HG03097 (cell line): ENCODE data around the gene ATG7.
"Not testable (repeated sequence)": the region's sequence is repeated elsewhere in the genome, so short reads cannot be mapped to it uniquely, and the experiment has no call there.

Experiments
- ATAC-seq: cut with Tn5 transposase; IDR thresholded peaks from one replicate; pipeline ENCODE4 v1.9.1; 2021; ENCODE audit not compliant: unreplicated experiment, low FRiP score

Gene ATG7

DNA sequence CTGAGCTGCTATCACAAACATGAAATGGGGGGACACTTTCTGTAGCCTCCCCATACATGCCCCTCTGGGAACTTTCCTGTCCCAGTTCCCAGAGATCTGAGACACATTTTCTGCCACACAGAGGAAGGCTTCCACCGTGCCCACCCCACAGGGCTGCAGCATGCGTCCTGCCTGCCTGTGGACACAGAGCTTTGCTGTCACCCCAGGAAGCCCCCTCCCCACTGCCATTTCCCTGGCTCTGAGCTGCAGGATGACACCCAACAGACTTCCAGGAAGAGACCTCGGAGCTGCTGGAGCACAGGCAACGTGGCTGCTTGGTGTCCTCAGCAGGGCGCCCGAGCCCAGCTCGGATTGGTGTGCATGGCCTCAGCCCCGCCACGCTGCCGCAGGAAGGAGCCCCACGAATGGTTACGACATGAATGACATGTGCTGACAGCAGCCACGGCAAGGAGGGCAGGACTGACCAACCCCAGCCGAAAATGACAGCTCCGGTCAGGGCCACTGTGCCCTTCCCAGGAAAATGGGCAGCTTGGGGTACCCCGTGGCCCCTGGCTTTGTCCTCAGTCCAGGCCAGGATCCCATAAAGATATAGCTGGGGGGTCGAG, 290.2 kb downstream of the ATG7 start:
- ATAC-seq, result no peak

DNA sequence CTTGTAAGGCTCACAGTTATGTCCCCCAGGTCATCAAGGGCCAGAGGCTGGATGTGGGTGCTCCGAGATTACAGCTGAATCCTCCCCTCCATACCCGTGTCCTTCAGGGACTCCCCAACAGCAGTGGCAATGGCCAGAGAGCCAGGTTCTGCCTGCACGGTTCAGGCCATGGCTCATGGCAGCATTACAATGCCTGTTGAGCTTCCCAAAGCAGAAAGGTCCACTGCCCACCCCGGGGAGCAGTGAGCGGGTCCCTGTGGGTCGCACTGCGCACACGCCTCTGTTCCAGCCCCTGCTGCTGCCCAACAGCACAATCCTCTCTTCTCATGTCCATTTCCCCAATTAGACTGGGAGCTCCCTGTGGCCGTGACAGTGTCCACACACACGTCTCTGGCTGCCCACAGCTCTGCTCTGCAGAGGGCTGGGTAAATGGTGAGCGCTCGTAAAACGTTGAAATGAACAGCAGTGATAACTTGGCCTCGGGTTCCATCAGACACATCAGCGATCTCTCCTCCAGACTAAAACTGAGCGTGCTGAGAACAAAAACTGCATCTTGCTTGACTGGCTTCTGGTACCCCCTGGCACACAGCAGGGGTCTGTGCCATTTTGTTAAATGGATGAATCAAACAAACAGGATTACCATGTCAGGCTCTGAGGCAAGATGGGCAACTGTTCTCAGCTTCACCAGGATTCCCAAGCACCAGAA, 291.1 kb downstream of the ATG7 start:
- ATAC-seq, result no peak

DNA sequence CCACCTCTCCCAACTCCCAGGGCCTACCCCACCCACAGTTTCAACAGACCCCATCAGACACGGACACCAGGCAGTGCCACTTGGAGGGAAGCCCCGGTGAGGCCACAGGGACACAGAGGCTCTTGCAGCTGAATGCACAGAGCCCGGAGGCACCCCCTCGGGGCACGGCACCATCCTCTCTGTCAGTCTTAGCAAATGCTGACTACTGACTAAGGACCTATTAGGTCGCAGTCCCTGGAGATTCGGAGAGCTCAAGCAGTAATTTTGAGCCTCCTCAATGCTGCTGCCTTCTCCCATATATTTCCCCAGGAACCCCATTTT, 291.6 kb downstream of the ATG7 start:
- ATAC-seq, result no peak

DNA sequence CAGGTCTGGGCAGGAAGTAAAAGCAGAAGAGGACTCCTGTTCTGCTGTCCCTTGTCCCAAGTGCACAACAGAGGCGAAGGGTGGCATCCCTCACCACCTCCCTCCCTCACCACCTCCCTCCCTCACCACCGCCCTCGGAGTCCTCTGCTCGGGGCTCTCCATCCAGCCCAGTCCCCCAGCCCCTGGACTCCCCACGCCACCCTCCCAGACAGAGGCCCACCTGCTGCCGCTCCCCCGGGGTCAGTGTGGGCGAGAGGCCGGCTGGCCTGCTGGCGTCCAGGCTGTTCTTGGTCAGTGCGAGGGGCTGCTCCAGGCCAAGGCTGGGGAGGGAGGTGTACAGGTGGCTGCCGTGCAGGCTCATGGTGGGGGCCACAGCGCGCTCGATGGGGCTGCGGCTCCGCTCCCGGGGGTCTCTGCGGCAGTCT, 292.4 kb downstream of the ATG7 start:
- no peak for ATAC-seq

DNA sequence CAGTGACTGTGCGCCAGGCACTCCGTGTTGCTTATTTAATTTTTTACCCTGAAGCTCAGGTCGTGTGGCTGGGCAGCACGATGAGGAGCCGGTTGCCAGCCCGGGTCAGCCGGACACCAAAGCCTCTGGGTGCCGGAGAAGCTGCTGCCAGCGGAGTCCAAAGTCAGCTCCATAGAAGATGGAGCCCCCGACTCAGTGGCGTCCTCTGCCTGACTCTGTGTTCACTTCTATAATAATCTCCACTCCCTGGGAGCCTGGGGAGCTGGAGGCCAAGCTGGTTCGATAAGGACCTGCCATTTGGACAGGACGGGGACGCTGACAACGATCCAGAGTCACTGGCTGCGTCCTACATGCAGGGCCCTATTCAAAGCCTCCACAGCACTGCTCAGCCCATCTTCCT, 292.9 kb downstream of the ATG7 start:
- no peak for ATAC-seq

DNA sequence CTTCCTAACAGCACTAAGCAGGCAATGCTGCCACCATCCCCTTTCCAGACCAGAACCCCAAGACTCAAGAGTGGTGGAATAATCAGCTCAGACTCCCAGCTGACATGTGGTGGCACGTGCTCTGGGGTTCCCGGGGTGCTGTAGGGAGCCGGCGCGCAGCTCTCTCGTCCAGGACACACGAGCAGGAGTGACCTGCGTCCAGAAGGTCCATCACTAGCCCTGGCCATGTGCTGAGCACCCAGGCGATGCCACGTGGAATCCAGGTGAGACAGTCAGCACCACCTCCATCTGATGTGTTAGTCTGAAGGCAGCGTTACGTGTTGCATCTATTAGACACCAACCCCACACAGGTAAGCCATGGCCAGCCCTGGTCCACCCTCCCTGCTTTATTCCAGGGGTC, 293.3 kb downstream of the ATG7 start:
- no peak for ATAC-seq

DNA sequence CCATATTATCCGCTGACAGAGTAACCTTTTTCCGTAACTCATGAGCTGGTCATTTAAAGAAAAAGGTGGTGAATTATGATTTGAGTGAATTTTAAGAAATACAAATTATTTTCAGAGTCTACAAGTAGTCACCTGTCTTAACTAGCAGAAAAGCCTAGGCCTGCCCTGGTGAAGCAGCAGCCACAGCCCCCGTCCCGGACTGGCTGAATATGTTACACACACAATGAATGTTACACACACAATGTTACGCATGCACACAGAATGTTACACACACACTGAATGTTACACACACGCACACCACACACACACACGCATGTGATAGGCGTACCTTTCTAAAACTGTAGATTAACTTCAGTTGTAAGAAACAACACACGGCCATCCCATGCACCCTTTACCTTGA, 293.7 kb downstream of the ATG7 start:
- no peak for ATAC-seq

DNA sequence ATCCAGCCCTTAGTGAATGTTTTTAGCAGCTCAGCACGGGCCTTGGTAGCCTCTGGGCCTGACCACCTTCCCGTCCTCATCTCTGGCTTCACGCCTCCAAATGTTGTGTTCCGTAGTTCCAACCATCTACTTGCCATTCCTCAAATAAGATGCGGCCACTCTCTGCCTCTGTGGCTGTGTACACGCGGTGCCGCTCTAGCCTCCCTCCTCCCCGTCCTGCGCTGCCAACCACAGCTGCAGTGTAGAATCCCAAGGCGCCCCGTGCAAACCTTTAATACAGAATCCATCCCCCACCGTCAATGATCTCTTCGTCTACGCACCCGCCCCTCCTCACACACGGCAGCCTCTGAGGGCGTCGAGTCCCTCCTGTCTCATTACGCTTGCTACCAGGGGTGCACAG, 294.3 kb downstream of the ATG7 start:
- ATAC-seq, result no peak

DNA sequence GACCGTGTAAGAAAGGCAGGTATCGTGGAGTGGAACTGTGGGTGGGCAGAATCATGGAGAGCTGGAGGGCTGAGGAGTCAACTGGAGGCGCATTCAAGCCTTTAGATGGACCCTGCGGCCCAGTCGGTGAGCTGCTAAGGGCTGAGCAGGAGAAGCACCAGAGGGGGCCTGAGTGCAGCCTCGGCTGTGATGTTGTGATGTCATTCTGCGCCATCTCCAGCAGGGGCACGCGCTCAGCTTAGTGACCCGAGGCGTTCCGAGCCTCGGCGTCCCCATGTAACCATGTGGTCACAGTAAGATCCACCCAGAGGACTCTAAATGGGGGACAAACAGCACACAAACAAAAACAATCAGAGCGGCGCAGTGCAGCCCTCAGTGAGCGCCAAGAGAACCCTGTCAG, 294.7 kb downstream of the ATG7 start:
- ATAC-seq, result no peak

DNA sequence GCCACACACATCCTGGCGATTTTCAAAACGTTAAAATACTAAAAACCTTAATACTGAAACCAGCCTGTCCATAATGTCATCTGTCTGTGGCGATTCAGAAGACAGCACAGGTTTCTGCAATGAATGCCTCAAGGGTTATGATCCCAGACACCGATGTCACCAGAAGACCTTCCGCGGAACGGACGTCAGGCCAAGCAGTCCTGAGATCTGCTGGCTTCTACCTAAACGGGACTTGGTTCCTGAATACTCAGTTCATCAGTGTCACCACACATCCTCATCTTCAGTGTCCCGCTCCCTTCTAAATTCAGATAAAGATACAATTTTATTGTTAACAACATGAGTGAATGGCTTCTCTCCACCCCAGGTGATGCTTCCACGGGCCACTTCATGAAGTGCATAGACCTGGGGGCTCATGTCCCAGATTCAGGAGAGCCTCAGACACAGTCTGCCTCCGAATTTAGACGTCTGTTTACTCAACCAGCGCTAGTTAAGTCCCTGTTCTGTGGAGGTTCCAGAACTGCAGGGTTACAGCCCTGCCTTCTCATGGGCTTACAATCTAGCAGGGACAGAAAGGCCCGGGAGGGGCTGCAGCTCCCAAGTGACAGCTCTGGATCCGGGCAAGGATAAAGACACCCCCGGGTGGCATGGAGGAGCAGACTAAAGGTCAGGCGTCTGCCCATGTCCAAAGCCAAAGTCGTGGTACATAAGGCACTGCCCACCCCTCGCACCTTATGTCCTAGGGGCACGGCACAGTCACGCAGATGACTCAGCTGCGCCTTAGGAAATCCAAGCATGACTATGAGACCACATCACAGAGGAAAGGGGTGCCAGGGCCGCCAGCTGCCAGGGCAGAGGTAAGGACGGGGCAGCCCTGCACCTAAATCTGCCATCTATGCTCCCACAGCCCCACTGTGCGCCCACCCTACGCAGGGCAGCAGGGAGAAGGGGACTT, 295.6 kb downstream of the ATG7 start:
- ATAC-seq, result no peak

DNA sequence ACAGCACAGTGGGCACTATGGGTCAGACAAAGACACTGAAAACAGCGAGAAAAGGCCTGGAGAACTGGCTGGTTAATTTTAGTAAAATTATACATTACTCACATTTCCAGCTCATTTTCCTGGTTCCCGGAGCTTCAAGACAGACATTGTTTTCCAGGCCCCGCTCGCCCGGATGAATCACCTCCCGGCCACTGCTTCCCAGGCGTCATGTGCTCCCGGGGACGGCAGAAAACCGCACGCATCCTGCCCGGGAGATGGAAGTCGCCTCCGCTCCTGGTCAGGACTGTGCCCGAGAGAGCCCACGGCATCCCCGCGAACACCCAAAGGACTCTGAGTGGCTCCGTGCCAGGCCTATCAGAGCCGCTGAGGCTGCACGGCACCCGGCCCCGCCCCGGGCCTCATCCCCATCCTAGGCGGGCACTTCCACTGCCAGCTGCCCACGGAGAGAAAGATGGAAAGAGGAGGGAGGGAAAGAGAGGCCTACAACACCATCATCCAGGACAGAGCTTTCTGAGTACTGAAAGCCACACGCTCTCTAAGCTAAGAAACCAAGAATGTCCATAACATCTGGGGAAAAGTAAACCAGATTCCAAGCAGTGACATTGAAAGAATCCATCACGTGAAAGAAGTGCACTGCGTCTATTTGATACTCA, 296.4 kb downstream of the ATG7 start:
- ATAC-seq, result no peak

DNA sequence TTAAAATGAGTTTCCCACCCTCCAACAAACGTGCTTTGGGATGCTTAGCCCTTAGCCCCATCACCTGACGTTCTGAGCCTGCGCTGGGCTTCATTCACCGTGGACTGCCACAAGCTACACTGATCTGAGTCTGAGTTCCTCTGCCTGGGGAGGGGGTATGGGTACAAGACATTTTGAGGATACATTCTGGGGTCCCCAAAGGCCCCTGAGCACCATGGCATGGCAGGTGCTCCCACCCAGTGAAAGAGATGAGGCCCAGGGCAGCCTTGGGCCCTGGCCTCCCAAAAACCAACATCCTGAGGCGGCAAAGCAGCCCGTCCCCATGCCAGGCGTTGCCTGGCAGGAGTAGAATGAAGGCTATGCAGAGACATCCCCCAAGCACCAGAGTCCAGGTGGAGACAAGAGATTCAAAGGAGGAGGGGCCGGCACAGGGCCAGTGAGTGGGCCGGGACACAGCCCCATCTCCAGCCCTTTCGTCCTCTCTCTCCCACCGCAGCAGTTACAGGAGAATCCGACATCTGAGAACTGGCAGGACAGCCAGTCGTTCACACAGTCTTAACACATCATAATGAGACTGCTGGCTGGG, 297.1 kb downstream of the ATG7 start:
- no peak for ATAC-seq

DNA sequence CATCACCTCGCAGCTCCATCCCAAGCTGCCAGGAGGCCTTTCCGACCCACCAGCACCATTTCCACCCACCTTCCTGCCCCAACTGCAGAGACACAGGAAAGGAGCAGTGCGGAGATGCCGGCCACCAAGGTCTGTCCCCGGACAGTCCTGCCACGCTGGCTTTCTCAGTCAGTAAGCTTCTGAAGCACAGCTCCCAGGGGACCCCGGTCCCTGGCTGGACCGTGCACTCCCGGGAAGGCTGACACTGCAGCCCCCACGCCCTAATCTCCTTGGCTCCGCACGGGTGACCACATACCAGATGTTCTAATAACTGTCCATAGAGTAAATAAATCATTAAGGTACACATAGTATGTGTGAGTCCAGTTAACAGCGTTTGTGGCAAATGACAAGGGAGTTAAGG, 298.1 kb downstream of the ATG7 start:
- no peak for ATAC-seq

DNA sequence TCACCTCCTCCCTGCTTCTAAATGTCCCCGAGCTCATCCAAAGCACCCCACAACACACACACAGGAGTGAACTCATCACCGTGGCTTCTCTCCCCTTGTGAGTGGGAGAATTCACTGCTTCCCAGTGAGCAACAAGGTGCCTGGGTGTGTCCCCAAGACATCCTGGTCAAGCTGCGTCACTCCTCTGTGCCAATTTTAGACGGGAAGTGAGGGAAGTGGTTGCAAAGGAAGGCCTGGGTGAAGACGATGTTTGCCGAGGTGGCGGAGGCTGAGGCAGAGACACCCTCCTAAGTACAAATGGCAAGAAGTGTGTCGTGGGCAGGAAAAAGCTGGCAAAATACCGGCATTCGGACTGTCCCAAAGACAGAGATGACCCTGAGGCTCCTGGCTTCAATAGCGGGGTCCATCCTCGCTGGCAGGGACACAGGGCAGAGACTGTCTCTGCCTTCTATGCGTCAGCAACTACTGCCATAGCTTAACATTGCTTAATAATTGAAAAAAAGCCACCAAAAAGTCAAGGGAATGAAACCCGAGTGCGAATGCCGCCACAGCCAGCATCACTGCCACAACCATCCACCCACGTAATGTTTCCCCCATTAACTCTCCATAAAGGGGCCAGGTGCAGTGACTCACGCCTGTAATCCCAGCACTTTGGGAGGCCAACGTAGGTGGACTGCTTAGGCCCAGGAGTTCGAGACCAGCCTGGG, 298.7 kb downstream of the ATG7 start:
- no peak for ATAC-seq

DNA sequence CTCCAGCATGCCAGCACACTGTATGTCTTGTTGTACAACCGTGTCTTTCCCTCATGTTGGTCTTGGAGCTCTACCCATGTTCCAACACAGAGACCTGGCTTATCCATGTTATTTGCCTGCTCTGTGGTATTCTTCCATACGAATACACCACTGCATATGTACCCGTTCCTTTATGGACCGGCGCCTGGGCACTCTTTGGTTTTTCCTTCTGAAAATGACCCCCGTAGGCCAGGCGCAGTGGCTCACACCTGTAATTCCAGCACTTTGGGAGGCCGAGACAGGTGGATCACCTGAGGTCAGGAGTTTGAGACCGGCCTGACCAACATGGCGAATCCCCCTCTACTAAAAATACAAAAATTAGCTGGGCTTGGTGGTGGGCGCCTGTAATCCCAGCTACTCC, 300.5 kb downstream of the ATG7 start:
- not testable (repeated sequence) for ATAC-seq

DNA sequence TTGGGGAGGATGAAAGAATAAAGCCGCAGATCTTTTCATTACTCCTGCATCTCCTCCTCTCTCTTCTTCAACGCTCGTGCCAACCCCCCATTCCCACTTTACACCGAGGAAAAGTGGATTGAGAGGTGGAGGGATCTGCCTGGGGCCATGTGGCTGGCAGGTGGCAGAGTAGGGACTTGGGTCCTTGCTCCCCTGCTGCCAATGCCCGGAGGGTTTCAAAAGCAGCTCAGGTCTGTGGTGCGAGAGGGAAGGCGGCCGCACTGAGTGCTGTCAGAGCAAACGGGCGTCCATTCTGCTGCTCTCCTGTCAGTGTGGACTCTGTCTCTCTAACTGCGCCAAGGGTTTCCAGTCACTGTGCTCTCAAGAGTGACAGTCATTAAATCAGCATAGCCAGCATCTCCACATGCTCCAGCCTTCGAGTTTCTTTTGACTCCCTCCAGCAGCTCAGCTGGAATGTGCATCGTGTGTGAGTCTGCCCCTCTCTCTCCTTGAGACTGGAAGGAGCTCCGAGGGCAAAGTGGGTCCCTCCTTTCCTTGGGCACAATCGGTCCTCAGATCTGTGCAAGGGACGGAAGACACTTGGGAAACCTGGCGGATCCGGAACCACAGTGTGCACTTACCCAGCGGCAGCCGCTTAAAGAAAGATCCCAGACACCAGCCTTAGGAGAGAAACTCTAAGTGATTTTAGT, 302.9 kb downstream of the ATG7 start:
- ATAC-seq, result no peak

DNA sequence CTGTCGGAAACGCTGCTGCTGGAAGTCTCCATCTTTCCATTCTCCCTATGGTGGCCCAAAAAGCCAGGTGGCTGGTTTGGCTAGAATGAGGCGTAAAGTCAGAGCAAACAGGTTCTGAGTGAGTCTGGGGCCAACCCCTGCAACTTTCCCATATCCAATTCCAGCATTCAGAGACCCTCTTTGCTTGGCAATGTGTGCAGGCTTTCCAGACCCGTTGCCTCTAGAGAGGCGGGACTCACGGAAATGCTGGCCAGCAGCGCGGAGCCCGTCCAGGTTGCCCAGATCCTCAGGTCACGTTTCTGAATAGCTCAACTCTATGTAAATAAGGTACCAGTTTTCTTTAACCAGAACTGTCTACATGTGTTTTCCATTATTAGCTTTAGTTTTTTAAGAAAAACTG, 303.5 kb downstream of the ATG7 start:
- no peak for ATAC-seq

DNA sequence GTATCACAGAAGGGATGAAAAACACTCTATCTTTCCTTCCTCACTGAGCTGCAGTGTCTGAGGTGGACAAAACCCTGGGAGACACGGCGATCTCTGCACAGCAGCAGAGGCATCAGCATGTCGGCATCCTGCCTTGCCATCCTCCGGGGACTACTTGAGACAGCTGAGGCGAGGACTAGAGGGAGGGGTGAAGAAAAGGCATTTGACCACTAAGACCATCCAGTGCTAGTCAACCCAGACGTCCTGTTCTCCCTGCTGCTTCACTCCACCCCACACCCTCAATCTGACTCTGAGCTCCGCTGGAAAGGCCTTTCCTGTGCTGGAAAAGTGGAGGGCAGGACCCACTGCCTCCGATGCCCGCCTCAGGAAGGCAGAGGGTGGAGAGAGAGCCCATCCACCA, 304.3 kb downstream of the ATG7 start:
- no peak for ATAC-seq

DNA sequence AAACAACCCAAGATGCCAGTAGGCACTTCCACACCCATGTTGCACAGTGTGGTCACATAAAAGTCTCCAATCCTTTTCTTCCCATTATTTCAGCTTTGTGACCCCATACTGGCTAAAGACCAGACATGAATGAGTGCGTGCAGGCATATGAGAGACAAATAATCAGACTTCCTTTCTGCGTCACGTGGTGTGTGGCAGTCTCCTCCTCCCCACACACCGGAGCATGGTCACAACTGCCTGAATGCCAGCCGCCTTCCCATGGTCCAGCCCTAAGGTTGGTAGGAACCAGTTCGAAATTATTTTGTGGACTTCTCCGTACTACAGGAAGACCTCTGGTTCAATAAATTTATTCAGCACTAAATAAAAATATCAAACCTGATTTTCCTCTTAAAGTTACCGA, 306.0 kb downstream of the ATG7 start:
- no peak for ATAC-seq

DNA sequence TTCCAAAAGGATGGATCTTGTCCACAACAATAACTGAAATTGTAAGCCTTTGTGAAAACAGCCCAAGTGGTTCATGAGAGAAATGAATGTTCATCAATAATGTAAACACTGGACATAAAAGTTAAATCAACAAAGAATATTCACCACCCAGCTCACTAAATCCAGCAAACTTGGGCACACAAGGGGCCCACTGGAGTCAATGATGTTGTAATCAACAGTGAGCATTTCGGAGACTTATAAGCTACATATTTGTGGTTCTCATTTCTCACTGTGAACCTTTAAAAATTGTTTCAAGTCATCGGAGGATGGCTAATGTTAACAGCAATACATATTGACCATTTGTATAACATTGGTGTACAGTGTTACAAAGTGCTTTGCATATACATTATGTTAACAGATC, 308.4 kb downstream of the ATG7 start:
- no peak for ATAC-seq
